ENCODE measurements around the gene PLAGL2. TPM values are rescaled to one million over a fixed set of nuclear protein-coding genes. Genes with fewer than 3 reads are reported as not detected.

Gene PLAGL2
- total RNA-seq, 1 experiment from 2014 or later = 40.6 TPM

DNA sequence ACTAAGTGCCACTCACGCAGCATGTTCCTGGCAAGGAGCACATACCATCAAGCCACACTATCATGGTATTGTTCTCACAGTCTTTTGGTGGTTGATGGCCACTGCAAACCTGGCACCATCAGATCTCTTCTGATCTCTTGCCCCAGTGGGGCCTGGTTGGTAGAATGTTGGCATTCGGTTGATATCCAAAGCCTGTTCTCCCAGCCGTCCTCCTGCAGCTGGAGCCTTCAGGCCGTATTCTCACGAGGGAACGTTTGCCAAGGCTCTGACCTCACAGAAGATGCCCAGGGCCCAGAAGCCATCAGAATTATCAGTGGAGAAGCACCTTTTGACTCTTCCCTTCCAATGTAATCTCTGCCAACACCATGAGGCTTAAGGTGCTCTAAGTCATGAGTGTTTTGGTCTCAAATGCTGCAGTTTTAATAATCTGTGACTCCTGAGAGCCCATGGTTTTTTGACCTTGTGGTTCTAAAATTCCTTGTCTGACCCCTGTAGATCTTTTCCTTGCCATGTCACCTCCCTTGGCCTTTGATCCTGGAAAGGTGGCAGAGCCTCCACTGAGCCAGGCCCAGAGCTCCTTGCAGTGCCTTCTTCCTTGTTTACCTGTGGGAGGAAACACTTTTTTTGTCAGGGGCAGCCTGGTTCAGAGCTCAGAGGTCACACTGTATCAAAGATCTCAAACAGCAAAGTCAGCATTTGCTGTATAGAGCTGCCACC lies 27.9 kb upstream of the PLAGL2 start:
- no peaks in the 10 kb centered on the region for H3K27me3 ChIP-seq (ENCODE audit: control insufficient read depth, insufficient read depth, low read length)
- POLR2A ChIA-PET = no interaction called here
- intact Hi-C loops (cut with micrococcal nuclease; ENCODE audit: unreplicated experiment) = no loop called here
- CTCF ChIA-PET = no interaction called here
- no peak overlapping the region for H3K4me3 ChIP-seq (ENCODE audit: low read depth in 2 of 2, low read length in 2 of 2)
- TF ChIP-seq SIN3A (IDR thresholded peaks at IDR 0.05; ENCODE audit: borderline replicate concordance, insufficient read depth, low read depth, low read length) (no peak), TCF7L2 (IDR thresholded peaks at IDR 0.05; ENCODE audit: low read depth, low read length) (no peak), REST (IDR thresholded peaks at IDR 0.05; ENCODE audit: insufficient read depth in 1 of 2, low read depth in 2 of 2, low read length in 1 of 2) (no peak), POLR2AphosphoS5 (IDR thresholded peaks at IDR 0.05; ENCODE audit: low read depth, low read length) (no peak), CTCF (IDR thresholded peaks at IDR 0.05) (no peak)
- in situ Hi-C loops (cut with HindIII; ENCODE audit: low pct_unique_long_range_greater_than_20kb, low sequenced_read_pairs) = no loop called here
- H3K4me1 ChIP-seq (ENCODE audit: control insufficient read depth, insufficient read depth, low read length) = peaks cover 6% of the 10 kb centered on the region; the same call in 1 of the 2 replicates
- DNase-seq (ENCODE audit: low read depth, low spot score) (no peak), ATAC-seq (no peak)
- no peaks in the 10 kb centered on the region for H3K9me3 ChIP-seq (ENCODE audit: control insufficient read depth, insufficient read depth, low read depth, low read length)
- peaks cover 24% of the 10 kb centered on the region for H3K36me3 ChIP-seq (ENCODE audit: control insufficient read depth, insufficient read depth, low read length)
- no TSS peak for BruUV-seq (replicated peaks)
- H3K27ac ChIP-seq (ENCODE audit: low read length) = no peak overlapping the region

DNA sequence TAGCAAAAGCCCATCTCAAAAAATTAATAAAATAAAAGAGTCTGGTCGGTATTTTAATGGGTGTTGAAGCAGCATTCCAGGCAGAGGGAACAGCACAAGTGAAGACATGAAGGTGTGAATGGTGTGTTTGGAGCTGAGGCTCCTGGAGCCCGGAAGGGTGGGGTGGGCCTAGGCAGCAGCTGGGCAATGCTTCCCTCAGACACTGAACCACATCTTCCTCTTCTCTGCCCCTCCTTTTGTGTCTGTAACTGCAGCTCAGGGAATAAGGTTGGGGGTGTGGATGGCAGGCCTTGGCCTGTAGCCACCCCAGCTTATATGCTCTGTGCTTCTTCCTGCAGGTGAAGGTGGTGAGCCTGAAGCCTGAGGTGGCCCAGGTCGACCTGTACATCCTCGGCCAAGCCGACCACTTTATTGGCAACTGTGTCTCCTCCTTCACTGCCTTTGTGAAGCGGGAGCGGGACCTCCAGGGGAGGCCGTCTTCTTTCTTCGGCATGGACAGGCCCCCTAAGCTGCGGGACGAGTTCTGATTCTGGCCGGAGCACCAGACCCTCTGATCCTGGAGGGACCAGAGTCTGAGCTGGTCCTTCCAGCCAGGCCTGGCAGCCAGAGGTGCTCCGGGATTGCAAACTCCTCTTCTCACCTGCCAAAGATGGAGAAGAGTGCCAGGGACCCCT lies 26.7 kb upstream of the PLAGL2 start:
- no peak overlapping the region for H3K27ac ChIP-seq (ENCODE audit: low read length)
- DNase-seq (ENCODE audit: low read depth, low spot score) (no peak), ATAC-seq (no peak)
- BruUV-seq (replicated peaks) = no TSS peak
- in situ Hi-C loops (cut with HindIII; ENCODE audit: low pct_unique_long_range_greater_than_20kb, low sequenced_read_pairs) (no loop called here), intact Hi-C loops (cut with micrococcal nuclease; ENCODE audit: unreplicated experiment) (no loop called here)
- peaks cover 25% of the 10 kb centered on the region for H3K36me3 ChIP-seq (ENCODE audit: control insufficient read depth, insufficient read depth, low read length)
- no peaks in the 10 kb centered on the region for H3K9me3 ChIP-seq (ENCODE audit: control insufficient read depth, insufficient read depth, low read depth, low read length)
- no peaks in the 10 kb centered on the region for H3K4me1 ChIP-seq (ENCODE audit: control insufficient read depth, insufficient read depth, low read length)
- TF ChIP-seq CTCF (IDR thresholded peaks at IDR 0.05) (no peak), POLR2AphosphoS5 (IDR thresholded peaks at IDR 0.05; ENCODE audit: low read depth, low read length) (no peak)
- H3K4me3 ChIP-seq (ENCODE audit: low read depth in 2 of 2, low read length in 2 of 2) = no peak overlapping the region
- no peaks in the 10 kb centered on the region for H3K27me3 ChIP-seq (ENCODE audit: control insufficient read depth, insufficient read depth, low read length)
- CTCF ChIA-PET = no interaction called here
- POLR2A ChIA-PET = interaction anchor here (0.6 to 0.7 kb wide), 2 partner anchors 66 to 141 kb away, joined by 3 to 9 read pairs; no protein-coding TSS in a partner anchor

All from Panc1 (cell line).